ENCODE measurements around the gene SMIM43. TPM values are rescaled to one million over a fixed set of nuclear protein-coding genes. Genes with fewer than 3 reads are reported as not detected.
A peak's percentile ranks its signal among the peaks of the same experiment; 100 is the strongest.

The SMIM43 gene
- total and polyA plus RNA-seq, 2 donors (not counting 1 experiment from before 2014, with no cell fraction given), result not detected

GRCh38 chr4:121799208-121799823, 34.4 kb upstream of the SMIM43 start:
- Histone ChIP-seq H3K27ac (ENCODE audit: low read length in 2 of 2) (no peak overlapping the region), H3K79me2 (ENCODE audit: control insufficient read depth, insufficient read depth, low read length) (peaks cover 8% of the 10 kb centered on the region), H3K36me3 (replicated peaks in 1 of 2; ENCODE audit: control extremely low read depth in 1 of 2, control insufficient read depth in 1 of 2, extremely low read depth in 1 of 2, insufficient read depth in 2 of 2, low read length in 1 of 2) (peaks cover 1 to 13% of the 10 kb centered on the region in 2 experiments), H3K4me2 (replicated peaks; ENCODE audit: low read depth, low read length, poor library complexity, severe bottlenecking) (no peak overlapping the region), H4K20me1 (ENCODE audit: control insufficient read depth, insufficient read depth, low read length, poor library complexity, severe bottlenecking) (no peaks in the 10 kb centered on the region), H3K9me3 (ENCODE audit: control extremely low read depth in 1 of 3, control insufficient read depth in 2 of 3, insufficient read depth in 1 of 3, low read length in 2 of 3) (no peaks in the 10 kb centered on the region), H3K27me3 (replicated peaks in 1 of 4; ENCODE audit: control extremely low read depth in 1 of 4, control insufficient read depth in 3 of 4, insufficient read depth in 4 of 4, low read length in 3 of 4) (no peaks in the 10 kb centered on the region), H3K4me3 (ENCODE audit: control extremely low read depth in 1 of 5, extremely low read depth in 1 of 5, insufficient read depth in 1 of 5, low read depth in 2 of 5, low read length in 4 of 5) (no peak overlapping the region), H3K4me1 (ENCODE audit: control insufficient read depth in 2 of 2, insufficient read depth in 2 of 2, low read length in 2 of 2) (peaks cover 8 to 15% of the 10 kb centered on the region in 2 donors), H3K9ac (ENCODE audit: low read length) (no peak overlapping the region), H2AFZ (ENCODE audit: insufficient read depth, low read depth, low read length, poor library complexity, severe bottlenecking) (peak overlapping the region; percentile 96)
- H3K27ac Mint-ChIP-seq, result peak overlapping the region; percentile 98
- no peaks in the 10 kb centered on the region for H3K27me3 Mint-ChIP-seq
- no CpG with 5 or more reads among the region's 2 CpGs for WGBS (ENCODE audit: insufficient coverage)
- ChIA-PET CTCF (no interaction called here), POLR2A (no interaction called here)
- ATAC-seq (ENCODE audit: low read depth) (no peak), DNase-seq (no peak)
- TF ChIP-seq EZH2 (IDR thresholded peaks at IDR 0.05; ENCODE audit: borderline replicate concordance, insufficient read depth, low read depth, low read length, poor library complexity, severe bottlenecking) (no peak), CTCF (IDR thresholded peaks at IDR 0.05) (no peak)
- no peaks in the 10 kb centered on the region for H3K9me3 Mint-ChIP-seq (ENCODE audit: insufficient read depth)
- intact Hi-C loops (cut with micrococcal nuclease), result no loop called here
- H3K4me1 Mint-ChIP-seq, result peaks cover 35% of the 10 kb centered on the region
- H3K4me3 Mint-ChIP-seq, result peak overlapping the region; percentile 96

GRCh38 chr4:121796283-121796682, 31.3 kb upstream of the SMIM43 start:
- TF ChIP-seq CTCF (IDR thresholded peaks at IDR 0.05), result no peak
- TF ChIP-seq EZH2 (IDR thresholded peaks at IDR 0.05; ENCODE audit: borderline replicate concordance, insufficient read depth, low read depth, low read length, poor library complexity, severe bottlenecking), result no peak
- H3K4me2 ChIP-seq (replicated peaks; ENCODE audit: low read depth, low read length, poor library complexity, severe bottlenecking), result no peak overlapping the region

More at GRCh38 chr4:121796283-121796682, 31.3 kb upstream of the SMIM43 start:
- Mint-ChIP-seq H3K9me3 (ENCODE audit: insufficient read depth) (no peaks in the 10 kb centered on the region), H3K27ac (no peak overlapping the region), H3K4me3 (no peak overlapping the region), H3K27me3 (peaks cover 3% of the 10 kb centered on the region), H3K4me1 (peaks cover 21% of the 10 kb centered on the region)
- H3K27me3 ChIP-seq (replicated peaks in 1 of 4; ENCODE audit: control extremely low read depth in 1 of 4, control insufficient read depth in 3 of 4, insufficient read depth in 4 of 4, low read length in 3 of 4), result peaks cover 0 to 5% (median 2%) of the 10 kb centered on the region in 4 experiments
- no peaks in the 10 kb centered on the region for H3K9me3 ChIP-seq (ENCODE audit: control extremely low read depth in 1 of 3, control insufficient read depth in 2 of 3, insufficient read depth in 1 of 3, low read length in 2 of 3)
- ChIA-PET POLR2A (interaction anchor here (0.5 kb wide), 1 partner anchor 9 kb away, joined by 3 read pairs; no protein-coding TSS in a partner anchor), CTCF (interaction anchor here (0.7 kb wide), 1 partner anchor 379 kb away, joined by 4 read pairs; no protein-coding TSS in a partner anchor)
- DNase-seq (no peak), ATAC-seq (ENCODE audit: low read depth) (no peak)
- H3K79me2 ChIP-seq (ENCODE audit: control insufficient read depth, insufficient read depth, low read length), result peaks cover 2% of the 10 kb centered on the region
- peaks cover 4 to 8% of the 10 kb centered on the region in 2 donors for H3K4me1 ChIP-seq (ENCODE audit: control insufficient read depth in 2 of 2, insufficient read depth in 2 of 2, low read length in 2 of 2)
- H3K27ac ChIP-seq (ENCODE audit: low read length in 2 of 2), result no peak overlapping the region
- no peaks in the 10 kb centered on the region for H4K20me1 ChIP-seq (ENCODE audit: control insufficient read depth, insufficient read depth, low read length, poor library complexity, severe bottlenecking)
- no peak overlapping the region for H2AFZ ChIP-seq (ENCODE audit: insufficient read depth, low read depth, low read length, poor library complexity, severe bottlenecking)
- no peak overlapping the region for H3K9ac ChIP-seq (ENCODE audit: low read length)
- no peaks in the 10 kb centered on the region for H3K36me3 ChIP-seq (replicated peaks in 1 of 2; ENCODE audit: control extremely low read depth in 1 of 2, control insufficient read depth in 1 of 2, extremely low read depth in 1 of 2, insufficient read depth in 2 of 2, low read length in 1 of 2)
- H3K4me3 ChIP-seq (ENCODE audit: control extremely low read depth in 1 of 5, extremely low read depth in 1 of 5, insufficient read depth in 1 of 5, low read depth in 2 of 5, low read length in 4 of 5), result no peak overlapping the region
- intact Hi-C loops (cut with micrococcal nuclease), result no loop called here

Data from B cell (primary cell).